ENCODE data around the gene FHOD3. TPM values are rescaled to one million over a fixed set of nuclear protein-coding genes. Genes with fewer than 3 reads are reported as not detected.

The FHOD3 gene
- total and polyA plus RNA-seq, 2 experiments from 2014 or later = 2.7 to 8.7 TPM

DNA sequence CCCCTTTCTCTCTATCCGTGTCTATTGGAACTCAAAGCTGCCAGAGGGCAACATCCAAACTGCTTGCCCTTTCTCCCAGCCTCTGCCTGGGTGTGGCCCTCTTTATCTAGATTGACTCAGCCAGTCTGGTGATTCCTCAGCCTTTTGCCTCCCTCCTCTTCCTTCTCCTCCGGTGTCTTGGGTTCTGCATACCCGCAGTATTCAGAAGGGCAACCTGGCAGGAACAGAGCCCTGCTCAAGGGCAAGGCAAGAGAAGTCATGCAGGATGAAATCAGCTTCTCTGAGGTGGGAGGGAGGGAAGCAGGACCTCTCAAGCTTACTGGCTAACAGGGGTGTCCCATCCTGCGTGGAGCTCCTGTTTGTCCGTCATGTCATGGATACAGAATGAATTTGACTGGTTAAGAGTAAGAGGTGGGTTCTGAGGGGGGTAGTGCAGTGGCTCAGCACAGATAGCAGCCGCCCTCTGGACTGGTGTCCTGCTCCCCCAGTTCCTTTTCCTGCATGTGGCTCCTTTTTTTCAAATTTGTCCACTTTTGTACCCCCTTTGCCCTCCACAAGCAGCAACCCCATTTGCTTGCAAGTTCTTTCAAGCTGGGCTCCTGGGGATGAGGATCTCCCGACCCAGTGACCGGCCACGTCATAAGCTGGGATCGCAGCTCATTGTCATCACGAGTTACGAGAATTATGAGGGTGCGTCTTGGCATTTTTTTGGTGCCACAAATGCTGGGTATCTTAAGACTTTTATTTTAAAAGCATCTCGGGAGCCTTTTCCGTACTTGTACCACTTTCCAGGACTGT lies 154.1 kb downstream of the FHOD3 start (continued):
- TF ChIP-seq, protein P1, sequence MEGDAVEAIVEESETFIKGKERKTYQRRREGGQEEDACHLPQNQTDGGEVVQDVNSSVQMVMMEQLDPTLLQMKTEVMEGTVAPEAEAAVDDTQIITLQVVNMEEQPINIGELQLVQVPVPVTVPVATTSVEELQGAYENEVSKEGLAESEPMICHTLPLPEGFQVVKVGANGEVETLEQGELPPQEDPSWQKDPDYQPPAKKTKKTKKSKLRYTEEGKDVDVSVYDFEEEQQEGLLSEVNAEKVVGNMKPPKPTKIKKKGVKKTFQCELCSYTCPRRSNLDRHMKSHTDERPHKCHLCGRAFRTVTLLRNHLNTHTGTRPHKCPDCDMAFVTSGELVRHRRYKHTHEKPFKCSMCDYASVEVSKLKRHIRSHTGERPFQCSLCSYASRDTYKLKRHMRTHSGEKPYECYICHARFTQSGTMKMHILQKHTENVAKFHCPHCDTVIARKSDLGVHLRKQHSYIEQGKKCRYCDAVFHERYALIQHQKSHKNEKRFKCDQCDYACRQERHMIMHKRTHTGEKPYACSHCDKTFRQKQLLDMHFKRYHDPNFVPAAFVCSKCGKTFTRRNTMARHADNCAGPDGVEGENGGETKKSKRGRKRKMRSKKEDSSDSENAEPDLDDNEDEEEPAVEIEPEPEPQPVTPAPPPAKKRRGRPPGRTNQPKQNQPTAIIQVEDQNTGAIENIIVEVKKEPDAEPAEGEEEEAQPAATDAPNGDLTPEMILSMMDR (conservative IDR thresholded peaks at IDR 0.05; ENCODE audit: low read depth in 2 of 2) = no peak

DNA sequence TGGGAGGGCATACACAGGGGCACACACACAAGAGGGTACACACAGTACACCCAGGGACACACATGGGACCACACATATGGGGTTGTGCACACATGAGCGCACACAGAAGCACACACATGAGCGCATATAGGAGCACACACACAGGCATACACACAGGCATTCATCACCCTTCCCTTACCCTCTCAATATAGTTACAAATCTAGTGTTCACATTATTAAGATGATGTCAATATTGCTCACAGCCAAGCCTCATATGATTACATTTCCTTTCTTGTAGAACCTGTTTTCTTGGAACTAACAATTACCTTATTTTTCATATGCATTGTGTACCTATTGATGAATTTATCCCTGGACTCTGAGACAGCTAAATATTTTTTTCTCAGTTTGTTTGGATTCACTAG lies 156.7 kb downstream of the FHOD3 start:
- ATAC-seq (no peak), DNase-seq (ENCODE audit: low spot score) (no peak)
- Mint-ChIP-seq H3K4me3 (no peak overlapping the region), H3K36me3 (ENCODE audit: low read depth) (no peaks in the 10 kb centered on the region), H3K4me1 (peaks cover 21% of the 10 kb centered on the region), H3K27me3 (ENCODE audit: insufficient read depth, low read depth, poor library complexity) (no peaks in the 10 kb centered on the region), H3K27ac (no peak overlapping the region), H3K9me3 (no peaks in the 10 kb centered on the region; the same call in 2 of the 3 replicates)
- Histone ChIP-seq H3K4me1 (ENCODE audit: insufficient read depth) (peaks cover 9% of the 10 kb centered on the region; the same call in 1 of the 2 replicates), H3K36me3 (ENCODE audit: insufficient read depth) (no peaks in the 10 kb centered on the region), H3K4me2 (no peak overlapping the region), H3F3A (replicated peaks; ENCODE audit: low read depth) (no peaks in the 10 kb centered on the region), H3K4me3 (no peak overlapping the region), H3K27me3 (ENCODE audit: insufficient read depth) (no peaks in the 10 kb centered on the region), H3K9me2 (ENCODE audit: insufficient read depth) (peaks cover 11% of the 10 kb centered on the region; the same call in 1 of the 2 replicates), H2AFZ (no peak overlapping the region), H4K20me1 (replicated peaks; ENCODE audit: insufficient read depth) (no peaks in the 10 kb centered on the region), H3K27ac (ENCODE audit: low read depth) (no peak overlapping the region), H3K79me2 (replicated peaks; ENCODE audit: insufficient read depth) (no peaks in the 10 kb centered on the region)
- no peak for TF ChIP-seq CREB1 (CRISPR knock-in tag; IDR thresholded peaks at IDR 0.05; ENCODE audit: low read depth)
- no peak for TF ChIP-seq NANOG (IDR thresholded peaks at IDR 0.05; ENCODE audit: borderline replicate concordance)
- no peak for TF ChIP-seq ZNF331 (CRISPR knock-in tag; IDR thresholded peaks at IDR 0.05; ENCODE audit: low read depth)
- no peak for TF ChIP-seq EZH2phosphoT487 (IDR thresholded peaks at IDR 0.05; ENCODE audit: unreplicated experiment)
- TF ChIP-seq, protein P1 (conservative IDR thresholded peaks at IDR 0.05; ENCODE audit: low read depth in 2 of 2) = no peak
- TF ChIP-seq, protein P2, sequence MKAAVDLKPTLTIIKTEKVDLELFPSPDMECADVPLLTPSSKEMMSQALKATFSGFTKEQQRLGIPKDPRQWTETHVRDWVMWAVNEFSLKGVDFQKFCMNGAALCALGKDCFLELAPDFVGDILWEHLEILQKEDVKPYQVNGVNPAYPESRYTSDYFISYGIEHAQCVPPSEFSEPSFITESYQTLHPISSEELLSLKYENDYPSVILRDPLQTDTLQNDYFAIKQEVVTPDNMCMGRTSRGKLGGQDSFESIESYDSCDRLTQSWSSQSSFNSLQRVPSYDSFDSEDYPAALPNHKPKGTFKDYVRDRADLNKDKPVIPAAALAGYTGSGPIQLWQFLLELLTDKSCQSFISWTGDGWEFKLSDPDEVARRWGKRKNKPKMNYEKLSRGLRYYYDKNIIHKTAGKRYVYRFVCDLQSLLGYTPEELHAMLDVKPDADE (IDR thresholded peaks at IDR 0.05) = no peak
- no peak for TF ChIP-seq STAT1 (IDR thresholded peaks at IDR 0.05; ENCODE audit: unreplicated experiment)
- TF ChIP-seq JUNB (IDR thresholded peaks at IDR 0.05; ENCODE audit: unreplicated experiment) = no peak
- TF ChIP-seq EZH2 (IDR thresholded peaks at IDR 0.05; ENCODE audit: low read depth, unreplicated experiment) = no peak
- TF ChIP-seq, protein P3, sequence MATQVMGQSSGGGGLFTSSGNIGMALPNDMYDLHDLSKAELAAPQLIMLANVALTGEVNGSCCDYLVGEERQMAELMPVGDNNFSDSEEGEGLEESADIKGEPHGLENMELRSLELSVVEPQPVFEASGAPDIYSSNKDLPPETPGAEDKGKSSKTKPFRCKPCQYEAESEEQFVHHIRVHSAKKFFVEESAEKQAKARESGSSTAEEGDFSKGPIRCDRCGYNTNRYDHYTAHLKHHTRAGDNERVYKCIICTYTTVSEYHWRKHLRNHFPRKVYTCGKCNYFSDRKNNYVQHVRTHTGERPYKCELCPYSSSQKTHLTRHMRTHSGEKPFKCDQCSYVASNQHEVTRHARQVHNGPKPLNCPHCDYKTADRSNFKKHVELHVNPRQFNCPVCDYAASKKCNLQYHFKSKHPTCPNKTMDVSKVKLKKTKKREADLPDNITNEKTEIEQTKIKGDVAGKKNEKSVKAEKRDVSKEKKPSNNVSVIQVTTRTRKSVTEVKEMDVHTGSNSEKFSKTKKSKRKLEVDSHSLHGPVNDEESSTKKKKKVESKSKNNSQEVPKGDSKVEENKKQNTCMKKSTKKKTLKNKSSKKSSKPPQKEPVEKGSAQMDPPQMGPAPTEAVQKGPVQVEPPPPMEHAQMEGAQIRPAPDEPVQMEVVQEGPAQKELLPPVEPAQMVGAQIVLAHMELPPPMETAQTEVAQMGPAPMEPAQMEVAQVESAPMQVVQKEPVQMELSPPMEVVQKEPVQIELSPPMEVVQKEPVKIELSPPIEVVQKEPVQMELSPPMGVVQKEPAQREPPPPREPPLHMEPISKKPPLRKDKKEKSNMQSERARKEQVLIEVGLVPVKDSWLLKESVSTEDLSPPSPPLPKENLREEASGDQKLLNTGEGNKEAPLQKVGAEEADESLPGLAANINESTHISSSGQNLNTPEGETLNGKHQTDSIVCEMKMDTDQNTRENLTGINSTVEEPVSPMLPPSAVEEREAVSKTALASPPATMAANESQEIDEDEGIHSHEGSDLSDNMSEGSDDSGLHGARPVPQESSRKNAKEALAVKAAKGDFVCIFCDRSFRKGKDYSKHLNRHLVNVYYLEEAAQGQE (IDR thresholded peaks at IDR 0.05; ENCODE audit: unreplicated experiment) = no peak
